Measurements from ENCODE around the gene ARHGEF26.

The ARHGEF26 gene

GRCh38 chr3:154113609-154114008 lies 7.6 kb upstream of the ARHGEF26 start:
- DNase-seq (ENCODE audit: low read depth), result no peak

- DNase-seq (ENCODE audit: low read depth), result no peak
Measured at GRCh38 chr3:154115332-154115731, 5.9 kb upstream of the ARHGEF26 start.

GRCh38 chr3:154119951-154120350 lies 1.2 kb upstream of the ARHGEF26 start:
- no peak for DNase-seq (ENCODE audit: low read depth)

- DNase-seq (ENCODE audit: low read depth), result no peak
Measured at GRCh38 chr3:154121701-154122551, 736 bp downstream of the ARHGEF26 start.

GRCh38 chr3:154122552-154122911 lies 1.3 kb downstream of the ARHGEF26 start:
- no peak for DNase-seq (ENCODE audit: low read depth)

GRCh38 chr3:154122912-154123559 lies 1.8 kb downstream of the ARHGEF26 start:
- no peak for DNase-seq (ENCODE audit: low read depth)

- DNase-seq (ENCODE audit: low read depth), result no peak
Measured at GRCh38 chr3:154123906-154124305, 2.7 kb downstream of the ARHGEF26 start.

GRCh38 chr3:154125378-154126030 lies 4.3 kb downstream of the ARHGEF26 start:
- no peak for DNase-seq (ENCODE audit: low read depth)

GRCh38 chr3:154126651-154127050 lies 5.5 kb downstream of the ARHGEF26 start:
- no peak for DNase-seq (ENCODE audit: low read depth)

GRCh38 chr3:154129625-154130024 lies 8.4 kb downstream of the ARHGEF26 start:
- no peak for DNase-seq (ENCODE audit: low read depth)

- no peak for DNase-seq (ENCODE audit: low read depth)
Measured at GRCh38 chr3:154130540-154130939, 9.3 kb downstream of the ARHGEF26 start.

GRCh38 chr3:154131830-154132229 lies 10.6 kb downstream of the ARHGEF26 start:
- no peak for DNase-seq (ENCODE audit: low read depth)

- no peak for DNase-seq (ENCODE audit: low read depth)
Measured at GRCh38 chr3:154132777-154133375, 11.7 kb downstream of the ARHGEF26 start.

- no peak for DNase-seq (ENCODE audit: low read depth)
Measured at GRCh38 chr3:154135511-154136173, 14.5 kb downstream of the ARHGEF26 start.

- DNase-seq (ENCODE audit: low read depth), result no peak
Measured at GRCh38 chr3:154137036-154137435, 15.8 kb downstream of the ARHGEF26 start.

GRCh38 chr3:154139996-154140436 lies 18.8 kb downstream of the ARHGEF26 start:
- no peak for DNase-seq (ENCODE audit: low read depth)

- DNase-seq (ENCODE audit: low read depth), result no peak
Measured at GRCh38 chr3:154142608-154143007, 21.4 kb downstream of the ARHGEF26 start.

- no peak for DNase-seq (ENCODE audit: low read depth)
Measured at GRCh38 chr3:154143873-154144272, 22.7 kb downstream of the ARHGEF26 start.

GRCh38 chr3:154144825-154145465 lies 23.8 kb downstream of the ARHGEF26 start:
- no peak for DNase-seq (ENCODE audit: low read depth)

GRCh38 chr3:154148541-154148940 lies 27.4 kb downstream of the ARHGEF26 start:
- DNase-seq (ENCODE audit: low read depth), result no peak

GRCh38 chr3:154149286-154149685 lies 28.1 kb downstream of the ARHGEF26 start:
- DNase-seq (ENCODE audit: low read depth), result no peak

- DNase-seq (ENCODE audit: low read depth), result no peak
Measured at GRCh38 chr3:154151969-154152368, 30.8 kb downstream of the ARHGEF26 start.

Measured in activated T-cell treated with anti-CD3 and anti-CD28 coated beads for 24 hours (primary cell).